ENCODE measurements around the gene C11orf71.

The C11orf71 gene

GRCh38 chr11:114400216-114400914 lies at the start of gene C11orf71, which contains the start of gene RBM7:
TSS of gene C11orf71 (minus strand) at chr11:114400511. CDS start at chr11:114400331, 180 bp downstream.
TSS of gene RBM7 (plus strand) at chr11:114400666. CDS start at chr11:114400672, 6 bp downstream.
- Histone ChIP-seq H3K36me3 (ENCODE audit: low read length) (peaks cover 24% of the 10 kb centered on the region; the same call in 1 of the 2 replicates), H2AFZ (ENCODE audit: low read depth, low read length, severe bottlenecking) (peak within 1 kb of the TSS; percentile 78), H3K4me3 (ENCODE audit: insufficient read depth, low read length, poor library complexity, severe bottlenecking) (peak within 1 kb of the TSS; percentile 84), H3K9me2 (replicated peaks; ENCODE audit: insufficient read depth, low read length) (no peaks in the 10 kb centered on the region), H4K20me1 (ENCODE audit: low read depth, low read length) (no peaks in the 10 kb centered on the region), H3K27ac (ENCODE audit: low read depth, low read length) (peak within 1 kb of the TSS; percentile 75), H3K4me2 (ENCODE audit: low read depth, low read length, poor library complexity, severe bottlenecking) (peak within 1 kb of the TSS; percentile 91), H3K9me3 (ENCODE audit: insufficient read depth, low read length) (no peaks in the 10 kb centered on the region), H3K9ac (ENCODE audit: low read length) (peak within 1 kb of the TSS; percentile 88), H3F3A (ENCODE audit: insufficient read depth) (peaks cover 2% of the 10 kb centered on the region; the same call in 1 of the 2 replicates), H3K27me3 (ENCODE audit: low read length) (no peaks in the 10 kb centered on the region), H3K79me2 (ENCODE audit: insufficient read depth, low read length) (peaks cover 62% of the 10 kb centered on the region)
- no peak for TF ChIP-seq CTCF (IDR thresholded peaks at IDR 0.05; ENCODE audit: insufficient read depth, low read length, poor library complexity, severe bottlenecking)
- no peak for TF ChIP-seq EZH2phosphoT487 (conservative IDR thresholded peaks at IDR 0.05; ENCODE audit: low read length)

- no peaks in the 10 kb centered on the region for H3K9me3 ChIP-seq (ENCODE audit: insufficient read depth, low read length)
- H3K27me3 ChIP-seq (ENCODE audit: low read length) = no peaks in the 10 kb centered on the region
- H3K9me2 ChIP-seq (replicated peaks; ENCODE audit: insufficient read depth, low read length) = no peaks in the 10 kb centered on the region
- no peak overlapping the region for H3K27ac ChIP-seq (ENCODE audit: low read depth, low read length)
- no peak overlapping the region for H3K9ac ChIP-seq (ENCODE audit: low read length)
- no peak for TF ChIP-seq CTCF (IDR thresholded peaks at IDR 0.05; ENCODE audit: insufficient read depth, low read length, poor library complexity, severe bottlenecking)
- no peak for TF ChIP-seq EZH2phosphoT487 (conservative IDR thresholded peaks at IDR 0.05; ENCODE audit: low read length)
- H2AFZ ChIP-seq (ENCODE audit: low read depth, low read length, severe bottlenecking) = no peak overlapping the region
- H3K4me2 ChIP-seq (ENCODE audit: low read depth, low read length, poor library complexity, severe bottlenecking) = no peak overlapping the region
- H3F3A ChIP-seq (ENCODE audit: insufficient read depth) = no peaks in the 10 kb centered on the region
- H3K79me2 ChIP-seq (ENCODE audit: insufficient read depth, low read length) = peaks cover 5% of the 10 kb centered on the region; the same call in 1 of the 2 replicates
- no peak overlapping the region for H3K4me3 ChIP-seq (ENCODE audit: insufficient read depth, low read length, poor library complexity, severe bottlenecking)
- H4K20me1 ChIP-seq (ENCODE audit: low read depth, low read length) = no peaks in the 10 kb centered on the region
- H3K36me3 ChIP-seq (ENCODE audit: low read length) = peaks cover 16% of the 10 kb centered on the region; the same call in 1 of the 2 replicates
Observed at GRCh38 chr11:114449845-114450244, 49.5 kb upstream of the C11orf71 start.

GRCh38 chr11:114448749-114449482 lies 48.6 kb upstream of the C11orf71 start:
- Histone ChIP-seq H3K9me3 (ENCODE audit: insufficient read depth, low read length) (no peaks in the 10 kb centered on the region), H3K36me3 (ENCODE audit: low read length) (peaks cover 21% of the 10 kb centered on the region; the same call in 1 of the 2 replicates), H3K27me3 (ENCODE audit: low read length) (no peaks in the 10 kb centered on the region), H3F3A (ENCODE audit: insufficient read depth) (no peaks in the 10 kb centered on the region), H2AFZ (ENCODE audit: low read depth, low read length, severe bottlenecking) (no peak overlapping the region), H3K9me2 (replicated peaks; ENCODE audit: insufficient read depth, low read length) (no peaks in the 10 kb centered on the region), H3K27ac (ENCODE audit: low read depth, low read length) (no peak overlapping the region), H3K4me2 (ENCODE audit: low read depth, low read length, poor library complexity, severe bottlenecking) (no peak overlapping the region), H3K79me2 (ENCODE audit: insufficient read depth, low read length) (peaks cover 14% of the 10 kb centered on the region), H3K4me3 (ENCODE audit: insufficient read depth, low read length, poor library complexity, severe bottlenecking) (no peak overlapping the region), H4K20me1 (ENCODE audit: low read depth, low read length) (no peaks in the 10 kb centered on the region), H3K9ac (ENCODE audit: low read length) (no peak overlapping the region)
- TF ChIP-seq CTCF (IDR thresholded peaks at IDR 0.05; ENCODE audit: insufficient read depth, low read length, poor library complexity, severe bottlenecking) (no peak), EZH2phosphoT487 (conservative IDR thresholded peaks at IDR 0.05; ENCODE audit: low read length) (no peak)
